ENCODE measurements around the gene DRGX.

DRGX gene

GRCh38 chr10:49395741-49396665, at the start of gene DRGX:
Gene DRGX, minus strand, starts transcription at chr10:49396089. Its CDS starts 649 bp downstream, at chr10:49395440.
- H3K4me1 ChIP-seq (ENCODE audit: control insufficient read depth in 1 of 2, insufficient read depth in 2 of 2, low read length in 2 of 2), result peaks cover 0 to 2% of the 10 kb centered on the region in 2 donors
- no peaks in the 10 kb centered on the region for H3K36me3 ChIP-seq (ENCODE audit: control insufficient read depth in 1 of 2, insufficient read depth in 2 of 2, low read length in 2 of 2)
- no peaks in the 10 kb centered on the region for H3K9me3 ChIP-seq (ENCODE audit: control insufficient read depth in 1 of 2, low read length in 2 of 2)
- H3K4me3 ChIP-seq (ENCODE audit: low read depth in 1 of 2, low read length in 2 of 2), result no peak within 1 kb of the TSS
- no peak within 1 kb of the TSS for H3K27ac ChIP-seq (ENCODE audit: low read depth, low read length)
- H3K27me3 ChIP-seq (ENCODE audit: control insufficient read depth in 1 of 2, insufficient read depth in 2 of 2, low read length in 2 of 2), result peaks cover 61 to 84% of the 10 kb centered on the region in 2 donors
- H3K9ac ChIP-seq (ENCODE audit: low read depth in 1 of 2, low read length in 2 of 2), result no peak within 1 kb of the TSS

- H3K4me3 ChIP-seq (ENCODE audit: low read depth in 1 of 2, low read length in 2 of 2), result no peak overlapping the region
- no peaks in the 10 kb centered on the region for H3K27me3 ChIP-seq (ENCODE audit: control insufficient read depth in 1 of 2, insufficient read depth in 2 of 2, low read length in 2 of 2)
- H3K4me1 ChIP-seq (ENCODE audit: control insufficient read depth in 1 of 2, insufficient read depth in 2 of 2, low read length in 2 of 2), result no peaks in the 10 kb centered on the region
- no peaks in the 10 kb centered on the region for H3K36me3 ChIP-seq (ENCODE audit: control insufficient read depth in 1 of 2, insufficient read depth in 2 of 2, low read length in 2 of 2)
- no peak overlapping the region for H3K27ac ChIP-seq (ENCODE audit: low read depth, low read length)
- H3K9ac ChIP-seq (ENCODE audit: low read depth in 1 of 2, low read length in 2 of 2), result no peak overlapping the region
- H3K9me3 ChIP-seq (ENCODE audit: control insufficient read depth in 1 of 2, low read length in 2 of 2), result peaks cover 0 to 10% of the 10 kb centered on the region in 2 donors
These were observed 48.5 kb upstream of the DRGX start for GRCh38 chr10:49444349-49444748.

- Histone ChIP-seq H3K9me3 (ENCODE audit: control insufficient read depth in 1 of 2, low read length in 2 of 2) (no peaks in the 10 kb centered on the region), H3K27me3 (ENCODE audit: control insufficient read depth in 1 of 2, insufficient read depth in 2 of 2, low read length in 2 of 2) (no peaks in the 10 kb centered on the region), H3K27ac (ENCODE audit: low read depth, low read length) (no peak overlapping the region), H3K4me3 (ENCODE audit: low read depth in 1 of 2, low read length in 2 of 2) (no peak overlapping the region), H3K36me3 (ENCODE audit: control insufficient read depth in 1 of 2, insufficient read depth in 2 of 2, low read length in 2 of 2) (no peaks in the 10 kb centered on the region), H3K9ac (ENCODE audit: low read depth in 1 of 2, low read length in 2 of 2) (no peak overlapping the region), H3K4me1 (ENCODE audit: control insufficient read depth in 1 of 2, insufficient read depth in 2 of 2, low read length in 2 of 2) (no peaks in the 10 kb centered on the region)
These were observed 47.0 kb upstream of the DRGX start for GRCh38 chr10:49442863-49443262.

GRCh38 chr10:49441488-49442476, 45.9 kb upstream of the DRGX start:
- Histone ChIP-seq H3K36me3 (ENCODE audit: control insufficient read depth in 1 of 2, insufficient read depth in 2 of 2, low read length in 2 of 2) (no peaks in the 10 kb centered on the region), H3K27me3 (ENCODE audit: control insufficient read depth in 1 of 2, insufficient read depth in 2 of 2, low read length in 2 of 2) (no peaks in the 10 kb centered on the region), H3K4me1 (ENCODE audit: control insufficient read depth in 1 of 2, insufficient read depth in 2 of 2, low read length in 2 of 2) (no peaks in the 10 kb centered on the region), H3K9ac (ENCODE audit: low read depth in 1 of 2, low read length in 2 of 2) (no peak overlapping the region), H3K27ac (ENCODE audit: low read depth, low read length) (no peak overlapping the region), H3K9me3 (ENCODE audit: control insufficient read depth in 1 of 2, low read length in 2 of 2) (no peaks in the 10 kb centered on the region), H3K4me3 (ENCODE audit: low read depth in 1 of 2, low read length in 2 of 2) (peak overlapping the region; percentile 4 to 62)

GRCh38 chr10:49435225-49435624, 39.3 kb upstream of the DRGX start:
- Histone ChIP-seq H3K4me3 (ENCODE audit: low read depth in 1 of 2, low read length in 2 of 2) (no peak overlapping the region), H3K9me3 (ENCODE audit: control insufficient read depth in 1 of 2, low read length in 2 of 2) (peaks cover 0 to 4% of the 10 kb centered on the region in 2 donors), H3K9ac (ENCODE audit: low read depth in 1 of 2, low read length in 2 of 2) (no peak overlapping the region), H3K4me1 (ENCODE audit: control insufficient read depth in 1 of 2, insufficient read depth in 2 of 2, low read length in 2 of 2) (no peaks in the 10 kb centered on the region), H3K27me3 (ENCODE audit: control insufficient read depth in 1 of 2, insufficient read depth in 2 of 2, low read length in 2 of 2) (no peaks in the 10 kb centered on the region), H3K36me3 (ENCODE audit: control insufficient read depth in 1 of 2, insufficient read depth in 2 of 2, low read length in 2 of 2) (no peaks in the 10 kb centered on the region), H3K27ac (ENCODE audit: low read depth, low read length) (no peak overlapping the region)

GRCh38 chr10:49433069-49433468, 37.2 kb upstream of the DRGX start:
- no peaks in the 10 kb centered on the region for H3K27me3 ChIP-seq (ENCODE audit: control insufficient read depth in 1 of 2, insufficient read depth in 2 of 2, low read length in 2 of 2)
- H3K4me3 ChIP-seq (ENCODE audit: low read depth in 1 of 2, low read length in 2 of 2), result no peak overlapping the region
- H3K27ac ChIP-seq (ENCODE audit: low read depth, low read length), result no peak overlapping the region
- H3K4me1 ChIP-seq (ENCODE audit: control insufficient read depth in 1 of 2, insufficient read depth in 2 of 2, low read length in 2 of 2), result no peaks in the 10 kb centered on the region
- no peaks in the 10 kb centered on the region for H3K36me3 ChIP-seq (ENCODE audit: control insufficient read depth in 1 of 2, insufficient read depth in 2 of 2, low read length in 2 of 2)
- peaks cover 0 to 4% of the 10 kb centered on the region in 2 donors for H3K9me3 ChIP-seq (ENCODE audit: control insufficient read depth in 1 of 2, low read length in 2 of 2)
- H3K9ac ChIP-seq (ENCODE audit: low read depth in 1 of 2, low read length in 2 of 2), result no peak overlapping the region

GRCh38 chr10:49431426-49431825, 35.5 kb upstream of the DRGX start:
- H3K9me3 ChIP-seq (ENCODE audit: control insufficient read depth in 1 of 2, low read length in 2 of 2), result peaks cover 0 to 4% of the 10 kb centered on the region in 2 donors
- no peak overlapping the region for H3K27ac ChIP-seq (ENCODE audit: low read depth, low read length)
- H3K9ac ChIP-seq (ENCODE audit: low read depth in 1 of 2, low read length in 2 of 2), result no peak overlapping the region
- H3K4me3 ChIP-seq (ENCODE audit: low read depth in 1 of 2, low read length in 2 of 2), result no peak overlapping the region
- no peaks in the 10 kb centered on the region for H3K4me1 ChIP-seq (ENCODE audit: control insufficient read depth in 1 of 2, insufficient read depth in 2 of 2, low read length in 2 of 2)
- H3K36me3 ChIP-seq (ENCODE audit: control insufficient read depth in 1 of 2, insufficient read depth in 2 of 2, low read length in 2 of 2), result no peaks in the 10 kb centered on the region
- H3K27me3 ChIP-seq (ENCODE audit: control insufficient read depth in 1 of 2, insufficient read depth in 2 of 2, low read length in 2 of 2), result no peaks in the 10 kb centered on the region

- Histone ChIP-seq H3K4me3 (ENCODE audit: low read depth in 1 of 2, low read length in 2 of 2) (no peak overlapping the region), H3K9ac (ENCODE audit: low read depth in 1 of 2, low read length in 2 of 2) (no peak overlapping the region), H3K9me3 (ENCODE audit: control insufficient read depth in 1 of 2, low read length in 2 of 2) (peaks cover 8 to 13% of the 10 kb centered on the region in 2 donors), H3K4me1 (ENCODE audit: control insufficient read depth in 1 of 2, insufficient read depth in 2 of 2, low read length in 2 of 2) (no peaks in the 10 kb centered on the region), H3K36me3 (ENCODE audit: control insufficient read depth in 1 of 2, insufficient read depth in 2 of 2, low read length in 2 of 2) (no peaks in the 10 kb centered on the region), H3K27me3 (ENCODE audit: control insufficient read depth in 1 of 2, insufficient read depth in 2 of 2, low read length in 2 of 2) (no peaks in the 10 kb centered on the region), H3K27ac (ENCODE audit: low read depth, low read length) (no peak overlapping the region)
These were observed 33.6 kb upstream of the DRGX start for GRCh38 chr10:49429458-49429857.

GRCh38 chr10:49426490-49427360, 30.8 kb upstream of the DRGX start:
- no peaks in the 10 kb centered on the region for H3K27me3 ChIP-seq (ENCODE audit: control insufficient read depth in 1 of 2, insufficient read depth in 2 of 2, low read length in 2 of 2)
- H3K9me3 ChIP-seq (ENCODE audit: control insufficient read depth in 1 of 2, low read length in 2 of 2), result peaks cover 8% of the 10 kb centered on the region in 2 donors
- H3K36me3 ChIP-seq (ENCODE audit: control insufficient read depth in 1 of 2, insufficient read depth in 2 of 2, low read length in 2 of 2), result no peaks in the 10 kb centered on the region
- H3K4me3 ChIP-seq (ENCODE audit: low read depth in 1 of 2, low read length in 2 of 2), result no peak overlapping the region
- no peak overlapping the region for H3K27ac ChIP-seq (ENCODE audit: low read depth, low read length)
- no peaks in the 10 kb centered on the region for H3K4me1 ChIP-seq (ENCODE audit: control insufficient read depth in 1 of 2, insufficient read depth in 2 of 2, low read length in 2 of 2)
- H3K9ac ChIP-seq (ENCODE audit: low read depth in 1 of 2, low read length in 2 of 2), result no peak overlapping the region

Data from duodenal mucosa (tissue), 2 donors.